Measurements from ENCODE around the gene INHBB. TPM values are rescaled to one million over a fixed set of nuclear protein-coding genes. Genes with fewer than 3 reads are reported as not detected.
A peak's percentile ranks its signal among the peaks of the same experiment; 100 is the strongest.
"Not testable (repeated sequence)": the region's sequence is repeated elsewhere in the genome, so short reads cannot be mapped to it uniquely, and the experiment has no call there.

The INHBB gene
- total and polyA plus RNA-seq, 9 of the 15 experiments (the other 6 are each of a cell fraction or from before 2014, with no cell fraction given), result not detected

DNA sequence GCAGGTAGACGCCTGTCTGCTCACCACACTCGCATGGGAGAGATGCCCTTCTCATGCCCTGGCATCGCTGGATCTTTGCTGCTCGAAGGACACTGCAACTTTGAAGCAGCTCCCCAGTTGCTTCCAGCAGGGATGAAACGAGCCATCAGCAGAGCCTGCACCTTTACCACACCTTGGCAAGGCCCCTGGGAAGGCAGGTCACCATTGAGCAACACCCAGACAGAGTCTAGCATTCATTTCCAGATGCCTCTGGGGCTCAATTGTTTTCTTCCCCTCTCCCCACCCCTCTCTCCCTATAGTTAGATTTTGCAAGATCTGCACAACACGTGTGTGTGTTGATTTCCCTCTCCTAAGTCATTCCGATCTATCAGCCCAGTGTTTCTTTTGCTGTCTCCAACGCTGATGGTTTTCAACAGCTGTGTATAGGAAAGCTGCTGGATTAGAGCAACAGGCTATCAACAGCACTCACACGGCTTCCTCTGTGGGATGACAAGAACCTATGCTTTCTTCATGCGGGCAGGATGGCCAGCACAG, 25.6 kb upstream of the INHBB start (continued):
- TF ChIP-seq, protein P1, sequence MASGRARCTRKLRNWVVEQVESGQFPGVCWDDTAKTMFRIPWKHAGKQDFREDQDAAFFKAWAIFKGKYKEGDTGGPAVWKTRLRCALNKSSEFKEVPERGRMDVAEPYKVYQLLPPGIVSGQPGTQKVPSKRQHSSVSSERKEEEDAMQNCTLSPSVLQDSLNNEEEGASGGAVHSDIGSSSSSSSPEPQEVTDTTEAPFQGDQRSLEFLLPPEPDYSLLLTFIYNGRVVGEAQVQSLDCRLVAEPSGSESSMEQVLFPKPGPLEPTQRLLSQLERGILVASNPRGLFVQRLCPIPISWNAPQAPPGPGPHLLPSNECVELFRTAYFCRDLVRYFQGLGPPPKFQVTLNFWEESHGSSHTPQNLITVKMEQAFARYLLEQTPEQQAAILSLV (tag; IDR thresholded peaks at IDR 0.05), result no peak
- TF ChIP-seq ZNF644 (tag; IDR thresholded peaks at IDR 0.05; ENCODE audit: low read depth), result no peak

DNA sequence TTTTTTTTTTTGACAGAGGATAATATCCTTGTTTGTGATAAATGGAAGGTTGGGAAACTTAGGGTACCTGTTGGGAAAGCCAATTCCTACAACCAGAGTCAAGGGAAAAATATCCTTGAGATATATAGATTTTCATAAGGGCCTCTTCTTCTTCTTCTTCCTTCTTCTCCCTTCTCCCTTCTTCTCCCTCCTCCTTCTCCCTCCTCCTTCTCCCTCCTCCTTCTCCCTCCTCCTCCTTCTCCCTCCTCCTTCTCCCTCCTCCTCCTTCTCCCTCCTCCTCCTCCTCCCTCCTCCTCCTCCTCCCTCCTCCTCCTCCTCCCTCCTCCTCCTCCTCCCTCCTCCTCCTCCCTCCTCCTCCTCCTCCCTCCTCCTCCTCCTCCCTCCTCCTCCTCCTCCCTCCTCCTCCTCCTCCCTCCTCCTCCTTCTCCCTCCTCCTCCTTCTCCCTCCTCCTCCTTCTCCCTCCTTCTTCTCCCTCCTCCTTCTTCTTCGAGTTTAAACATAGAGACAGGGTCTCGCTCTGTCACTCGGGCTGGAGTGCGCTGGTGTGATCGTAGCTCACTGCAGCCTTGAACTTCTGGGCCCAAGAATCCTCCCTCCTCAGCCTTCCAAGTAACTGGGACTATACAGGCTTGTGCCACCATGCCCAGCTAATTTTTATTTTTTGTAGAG, 24.9 kb upstream of the INHBB start:
- CTCF ChIA-PET (ENCODE audit: low intra/inter-chr PET ratio), result not testable (repeated sequence)

More for the DNA sequence above, 24.9 kb upstream of the INHBB start:
- Histone ChIP-seq H4K20me1 (replicated peaks; ENCODE audit: control insufficient read depth, insufficient read depth, low read length) (peaks cover 19% of the 10 kb centered on the region; the same call in 1 of the 2 replicates), H3K4me1 (replicated peaks in 1 of 2; ENCODE audit: control insufficient read depth in 2 of 2, insufficient read depth in 2 of 2, low read length in 2 of 2) (peaks cover 10 to 14% of the 10 kb centered on the region in 2 experiments; a peak in 4 of 5 replicates), H3K27me3 (ENCODE audit: control insufficient read depth in 2 of 2, insufficient read depth in 2 of 2, low read length in 2 of 2) (peaks cover 37 to 81% of the 10 kb centered on the region in 2 experiments)
- H3K9me3 ChIP-seq (replicated peaks; ENCODE audit: control insufficient read depth, insufficient read depth, low read depth, low read length); ATAC-seq; BruUV-seq (replicated peaks); H3K4me2 ChIP-seq (ENCODE audit: insufficient read depth, low read length); H3K79me2 ChIP-seq (ENCODE audit: control insufficient read depth, insufficient read depth, low read length); H3K4me3 ChIP-seq; H2AFZ ChIP-seq (ENCODE audit: low read depth, low read length); DNase-seq (ENCODE audit: extremely low read depth in 1 of 4, low spot score in 3 of 4); H3K9ac ChIP-seq (ENCODE audit: insufficient read depth in 1 of 2, low read depth in 2 of 2, low read length in 2 of 2); intact Hi-C loops (cut with micrococcal nuclease); POLR2A ChIA-PET; H3K9me1 ChIP-seq (ENCODE audit: control insufficient read depth, insufficient read depth, low read length); FAIRE-seq; in situ Hi-C loops (cut with MboI); H3K27ac ChIP-seq (ENCODE audit: extremely low read depth, low read depth, low read length); H3K36me3 ChIP-seq (ENCODE audit: control insufficient read depth, insufficient read depth, low read length): not testable (repeated sequence)
- TF ChIP-seq PCBP1 (IDR thresholded peaks at IDR 0.05; ENCODE audit: low read depth, low read length, poor library complexity, severe bottlenecking) (peak; percentile 48), ZNF263 (CRISPR knock-in tag; IDR thresholded peaks at IDR 0.05; ENCODE audit: borderline replicate concordance) (peak; percentile 97)
- WGBS (ENCODE audit: insufficient coverage, low coverage, missing lambda C conversion rate), result 47% methylated on average over 5 of the region's 5 CpGs

Data from K562 (cell line).